GM21360 (cell line): ENCODE data around the gene ETFDH.
"Not testable (repeated sequence)": the region's sequence is repeated elsewhere in the genome, so short reads cannot be mapped to it uniquely, and the experiment has no call there.

Experiments used
- ATAC-seq: cut with Tn5 transposase; IDR thresholded peaks from one replicate; pipeline ENCODE4 v1.9.1; 2021; ENCODE audit warnings: mild to moderate bottlenecking, moderate library complexity; ENCODE audit not compliant: unreplicated experiment

Gene ETFDH

DNA sequence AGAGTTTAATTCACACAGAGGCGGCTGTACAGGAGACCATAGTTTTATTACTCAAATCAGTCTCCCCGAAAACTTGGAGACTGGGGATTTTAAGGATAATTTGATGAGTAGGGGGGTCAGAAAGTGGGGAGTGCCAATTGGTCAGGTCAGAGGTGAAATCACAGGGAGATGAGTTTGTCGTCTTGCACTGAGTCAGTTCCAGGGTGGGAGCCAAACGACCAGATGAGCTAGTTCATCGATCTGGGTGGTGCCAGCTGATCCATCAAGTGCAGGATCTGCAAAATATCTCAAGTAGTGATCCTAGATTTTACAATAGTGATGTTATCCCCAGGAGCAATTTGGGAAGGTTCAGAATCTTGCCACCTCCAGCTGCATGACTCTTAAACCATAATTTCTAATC, 4.0 kb downstream of the ETFDH start:
- no peak for ATAC-seq

DNA sequence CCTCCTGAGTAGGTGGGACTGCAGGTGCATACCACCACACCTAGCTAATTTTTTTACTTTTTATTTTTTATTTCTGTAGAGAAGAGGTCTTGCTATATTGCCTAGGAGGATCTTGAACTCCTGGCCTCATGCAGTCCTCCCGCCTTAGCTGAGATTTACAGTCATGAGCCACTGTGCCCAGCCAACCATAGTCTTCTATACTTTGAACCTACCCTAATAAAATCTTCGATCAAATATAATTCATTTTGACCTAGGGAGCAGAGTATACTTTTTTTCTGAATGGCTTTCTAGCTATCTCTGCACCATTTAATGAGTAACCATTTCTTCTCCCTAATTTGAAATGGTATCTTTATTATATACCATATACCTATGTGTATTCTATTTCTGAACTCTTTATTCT, 6.7 kb downstream of the ETFDH start:
- ATAC-seq, result no peak

DNA sequence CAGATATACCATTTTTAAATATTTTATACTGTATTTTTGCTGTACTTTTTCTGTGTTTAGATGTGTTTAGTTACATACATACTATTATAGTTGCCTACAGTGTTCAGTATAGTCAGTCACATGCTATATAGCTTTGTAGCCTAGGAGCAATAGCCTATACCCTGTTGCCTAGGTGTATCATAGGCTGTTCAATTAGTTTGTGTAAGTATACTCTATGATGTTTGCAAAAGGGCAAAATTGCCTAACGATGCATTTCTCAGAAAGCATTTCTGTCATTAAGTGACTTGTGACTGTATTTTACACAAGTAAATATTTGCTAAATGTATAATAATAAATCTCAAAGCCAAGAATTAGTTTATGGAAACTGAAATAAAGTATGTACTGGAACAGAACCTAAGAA, 9.5 kb downstream of the ETFDH start:
- no peak for ATAC-seq

DNA sequence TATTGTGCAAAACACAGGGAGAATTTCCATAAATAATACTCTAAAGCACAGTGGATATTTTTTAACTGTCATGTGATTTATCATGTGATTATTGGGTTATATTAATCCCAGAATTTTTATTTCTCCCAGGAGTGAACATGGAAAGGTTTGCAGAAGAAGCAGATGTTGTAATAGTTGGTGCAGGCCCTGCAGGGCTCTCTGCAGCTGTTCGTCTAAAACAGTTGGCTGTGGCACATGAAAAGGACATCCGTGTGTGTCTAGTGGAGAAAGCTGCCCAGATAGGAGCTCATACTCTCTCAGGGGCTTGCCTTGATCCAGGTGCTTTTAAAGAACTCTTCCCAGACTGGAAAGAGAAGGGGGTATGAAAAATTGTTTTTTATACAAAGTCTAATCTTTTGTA, 10.0 kb downstream of the ETFDH start:
- no peak for ATAC-seq

DNA sequence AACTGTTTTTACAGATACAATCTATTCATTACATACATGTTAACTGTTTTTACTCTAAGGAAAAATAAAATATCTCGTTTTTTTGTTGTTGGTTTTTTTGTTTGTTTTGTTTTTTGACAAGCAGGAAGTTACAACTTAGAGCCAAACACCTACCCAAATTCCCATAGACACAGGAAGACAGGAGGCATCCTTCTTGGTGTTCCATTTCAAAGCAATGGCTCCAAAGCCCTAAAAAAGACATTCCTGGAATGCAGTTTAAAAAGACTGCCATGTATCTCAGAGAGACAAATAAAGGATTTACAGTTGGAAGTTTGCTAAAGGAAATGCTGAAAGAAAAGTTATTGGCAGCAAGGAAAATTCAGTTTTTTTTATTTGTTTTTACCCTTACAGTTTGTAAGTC, 16.7 kb downstream of the ETFDH start:
- no peak for ATAC-seq

DNA sequence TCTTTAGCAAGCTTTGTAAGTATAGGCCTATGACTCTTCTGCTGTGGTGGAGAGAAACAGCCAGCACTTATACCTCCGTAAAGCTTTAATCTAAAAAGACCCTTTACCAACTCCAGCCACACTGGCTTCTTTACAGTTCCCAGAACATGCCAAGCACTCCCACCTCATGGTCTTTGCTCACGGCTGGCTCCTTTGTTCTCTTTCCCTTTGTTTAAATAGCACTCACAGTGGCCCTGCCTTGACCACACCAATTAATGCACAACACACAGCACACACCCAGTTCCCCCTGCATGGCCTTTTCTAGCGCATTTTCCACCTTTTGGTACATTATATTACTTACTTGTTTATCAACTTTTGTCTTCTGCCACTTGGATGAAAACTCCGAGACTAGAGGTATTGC, 32.2 kb downstream of the ETFDH start:
- no peak for ATAC-seq

DNA sequence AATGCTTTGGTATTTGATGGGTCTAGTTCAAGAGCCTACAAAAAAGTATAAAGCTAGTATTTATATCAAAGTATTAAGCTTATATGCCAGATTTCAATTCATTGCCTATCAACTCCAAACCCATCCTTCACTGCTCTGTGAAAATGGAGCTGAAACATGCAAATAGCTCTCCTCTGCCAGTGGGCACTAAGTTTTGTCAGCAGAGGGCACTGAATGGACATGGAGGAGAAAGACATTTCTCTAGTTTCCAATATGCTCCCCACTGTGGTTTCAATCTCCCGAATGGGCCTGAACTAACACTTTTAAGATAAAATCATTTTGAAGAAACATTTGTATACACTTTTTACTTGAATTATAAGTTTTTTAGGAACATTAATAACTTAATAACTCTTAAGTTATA, 38.7 kb downstream of the ETFDH start:
- ATAC-seq, result no peak

DNA sequence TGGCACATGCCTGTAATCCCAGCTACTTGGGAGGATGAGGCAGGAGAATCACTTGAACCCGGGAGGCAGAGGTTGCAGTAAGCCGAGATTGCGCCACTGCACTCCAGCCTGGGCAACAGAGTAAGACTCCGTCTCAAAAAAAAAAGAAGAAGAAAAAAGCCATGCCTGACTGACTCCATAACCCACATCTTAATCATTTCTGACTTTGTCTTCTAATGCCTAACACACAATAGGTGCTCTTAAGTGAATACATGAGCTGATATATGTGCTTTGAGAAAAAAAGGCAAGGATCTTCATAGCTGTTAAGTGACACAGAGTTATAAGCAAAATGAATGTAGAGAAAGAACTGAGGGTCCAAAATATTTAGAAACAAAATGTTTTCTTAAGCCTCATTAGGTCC, 40.5 kb downstream of the ETFDH start:
- ATAC-seq, result not testable (repeated sequence)

DNA sequence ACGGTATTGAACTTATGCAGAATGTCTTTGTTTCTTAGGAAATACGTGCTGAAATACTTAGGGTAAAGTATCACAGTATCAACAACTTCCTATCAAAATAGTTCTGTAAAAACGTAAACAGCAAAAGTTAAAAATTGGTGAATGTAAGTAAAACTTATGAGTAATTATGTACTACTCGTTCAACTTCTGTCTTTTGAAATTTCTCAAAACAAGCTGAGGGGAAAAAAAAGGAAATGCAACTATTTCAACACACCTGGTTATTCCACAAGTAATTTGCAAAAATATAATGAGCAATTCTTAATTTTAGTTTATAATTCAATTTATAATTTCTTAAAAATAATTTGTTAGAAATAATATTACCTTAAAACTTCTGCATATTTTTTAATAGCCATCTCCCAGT, 42.8 kb downstream of the ETFDH start:
- no peak for ATAC-seq

DNA sequence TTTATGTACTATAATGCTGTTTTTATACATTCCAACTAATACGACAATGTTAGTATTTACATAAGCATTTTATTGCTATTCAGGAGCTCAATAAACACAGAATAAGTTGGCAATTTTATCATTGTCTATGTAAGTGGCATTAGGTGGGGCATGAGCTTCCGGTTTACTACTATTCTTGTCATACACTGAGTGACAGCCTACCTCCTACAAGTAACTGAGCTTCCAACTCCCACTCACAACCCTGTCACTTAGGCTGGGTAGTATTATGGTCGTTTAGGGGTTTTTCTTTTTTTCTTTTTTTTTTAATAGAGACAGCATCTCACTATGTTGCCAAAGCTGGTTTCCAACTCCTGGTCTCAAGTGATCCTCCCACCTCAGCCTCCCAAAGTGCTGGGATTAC, 43.7 kb downstream of the ETFDH start:
- ATAC-seq, result no peak

DNA sequence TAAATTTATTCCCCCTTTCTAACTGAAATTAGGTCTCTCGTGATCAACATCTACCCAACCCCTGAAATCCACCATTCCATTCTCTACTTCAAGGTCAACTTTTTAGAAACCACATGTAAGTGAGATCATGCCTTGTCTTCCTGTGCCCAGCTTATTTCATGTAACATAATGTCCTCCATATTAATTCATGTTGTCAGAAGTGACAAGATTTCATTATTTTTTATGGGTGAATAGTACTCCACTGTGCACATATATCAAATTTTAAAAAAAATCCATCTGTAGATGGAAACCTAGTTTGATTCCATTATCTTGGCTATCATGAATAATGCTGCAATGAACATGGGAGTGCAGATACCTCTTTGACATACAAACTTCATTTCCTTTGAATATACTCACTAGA, 49.6 kb downstream of the ETFDH start:
- ATAC-seq, result no peak

DNA sequence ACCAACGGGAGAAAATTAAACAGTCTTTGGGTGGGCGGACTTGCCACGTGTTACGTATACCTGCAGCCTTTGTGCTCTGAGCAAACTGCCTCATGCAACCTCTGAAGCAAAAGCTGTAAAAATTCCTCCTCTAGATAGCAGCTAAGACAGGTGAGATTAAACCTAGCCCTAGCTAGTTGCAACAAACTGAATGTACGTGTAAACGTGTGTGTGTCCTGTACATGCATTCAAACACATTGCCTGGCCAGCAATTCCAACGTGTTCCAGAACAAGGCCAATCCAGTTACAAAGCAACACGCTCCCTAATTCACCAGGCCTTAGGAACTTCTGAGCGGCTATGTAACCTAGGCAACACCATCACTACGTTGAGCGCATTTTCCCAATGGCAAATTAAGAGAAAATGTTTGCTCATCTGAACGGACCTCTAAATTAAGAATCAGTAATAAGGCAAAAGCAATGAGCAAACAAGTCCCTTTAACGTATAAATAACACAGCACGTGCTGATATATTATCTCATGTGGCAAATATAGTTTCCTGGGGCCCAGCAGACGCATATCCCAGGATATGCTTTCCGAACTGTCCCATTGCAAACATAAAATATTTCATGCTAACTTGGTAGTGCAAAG, 50.3 kb downstream of the ETFDH start:
- ATAC-seq, result peak; percentile 26

DNA sequence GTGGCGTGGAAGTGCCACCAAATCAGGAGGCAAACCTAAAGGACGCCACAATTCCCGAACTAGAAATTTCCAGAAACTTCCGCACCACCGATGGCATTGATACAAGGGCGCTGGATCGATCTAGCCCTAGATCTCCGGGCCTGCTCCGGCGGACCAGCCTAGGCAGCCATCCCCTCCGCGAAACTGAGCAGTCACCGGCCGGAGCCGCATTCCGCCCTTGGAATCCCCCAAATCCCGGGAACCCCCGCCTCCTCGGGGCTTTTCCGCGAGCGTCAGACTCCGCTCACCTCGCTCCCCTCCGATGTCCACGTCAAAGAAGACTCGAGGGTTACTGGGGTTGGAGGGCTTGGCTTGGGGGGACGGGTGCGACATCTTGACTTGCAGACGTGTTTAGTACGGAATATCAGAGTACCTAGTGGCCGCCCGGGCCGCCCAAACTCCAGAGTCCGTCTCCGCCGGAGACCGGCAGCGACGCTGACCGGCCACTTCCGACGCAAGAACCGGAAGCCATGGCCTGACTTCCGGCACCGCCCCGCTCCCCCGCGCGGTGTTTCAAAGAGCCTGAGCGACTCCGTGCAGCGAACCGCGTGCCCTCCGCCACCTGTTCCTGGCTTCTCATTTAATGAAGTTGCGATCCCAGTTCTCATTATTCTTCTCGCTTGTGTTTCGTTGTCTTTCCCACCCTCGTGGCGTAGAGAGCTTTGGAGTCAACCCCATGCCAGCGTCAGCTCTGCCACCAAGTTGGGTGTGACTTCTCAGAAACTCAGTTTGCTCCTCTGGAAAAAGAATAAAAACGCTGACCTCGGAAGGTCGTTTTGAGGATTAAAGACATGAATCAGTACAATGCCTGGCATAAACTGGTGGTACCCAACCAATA, 51.1 kb downstream of the ETFDH start, which contains the start of gene PPID:
Gene PPID (minus strand): TSS at position 480 of the 877 bp plus-strand sequence. CDS start 108 bp downstream, at position 372.
- ATAC-seq, result peak; percentile 98

DNA sequence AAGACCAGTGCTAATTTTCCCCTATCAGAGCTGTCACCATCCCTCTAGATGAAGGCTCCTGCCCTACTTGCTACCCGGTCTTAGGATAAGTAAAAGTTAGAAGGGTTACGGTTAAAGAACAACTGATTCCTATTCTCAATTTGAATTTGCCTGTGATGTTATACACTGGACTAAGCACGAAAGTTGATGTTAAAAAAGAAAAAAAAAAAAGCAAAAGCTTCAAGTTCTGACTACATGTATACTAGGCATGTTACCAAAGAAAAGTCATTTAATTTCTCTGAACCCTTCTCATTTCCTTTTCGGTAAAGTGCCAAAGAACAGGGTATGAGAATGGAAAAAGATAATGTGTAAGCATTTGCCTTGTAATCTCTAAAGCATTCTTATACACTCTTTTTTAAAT, 52.5 kb downstream of the ETFDH start:
- ATAC-seq, result no peak

DNA sequence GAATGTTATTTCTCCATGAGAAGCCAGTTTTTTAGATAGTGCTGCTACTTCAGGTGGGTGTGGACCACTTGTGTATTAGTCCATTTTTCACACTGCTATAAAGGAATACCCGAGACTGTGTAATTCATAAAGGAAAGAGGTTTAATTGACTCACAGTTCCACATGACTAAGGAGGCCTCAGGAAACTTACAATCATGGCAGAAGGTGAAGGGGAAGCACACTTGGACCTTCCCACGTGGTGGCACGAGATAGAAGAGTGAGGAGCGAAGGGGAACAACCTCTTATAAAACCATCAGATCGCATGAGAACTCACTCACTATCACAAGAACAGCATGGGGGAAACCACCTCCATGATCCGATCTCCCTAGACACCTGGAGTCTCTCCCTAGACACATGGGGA, 54.5 kb downstream of the ETFDH start:
- ATAC-seq, result no peak

DNA sequence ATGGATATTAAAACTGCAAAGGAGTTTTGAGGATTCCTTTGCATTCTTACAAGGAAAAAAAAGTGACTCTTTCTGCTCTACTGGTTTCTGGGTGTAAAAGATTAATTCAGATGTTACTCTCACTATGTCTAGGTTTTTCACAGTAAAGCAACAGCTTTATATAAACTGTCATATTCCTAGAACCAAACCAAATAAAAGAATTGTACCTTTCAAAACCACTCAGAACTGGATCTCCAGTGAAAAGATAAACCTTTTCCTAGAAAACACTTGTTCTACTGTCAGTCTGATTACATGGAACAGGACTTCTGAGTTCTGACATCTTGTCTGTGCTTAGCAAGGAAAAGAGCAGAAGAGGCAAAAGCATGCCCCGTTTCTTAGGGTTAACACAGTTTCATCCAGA, 56.1 kb downstream of the ETFDH start:
- ATAC-seq, result no peak

DNA sequence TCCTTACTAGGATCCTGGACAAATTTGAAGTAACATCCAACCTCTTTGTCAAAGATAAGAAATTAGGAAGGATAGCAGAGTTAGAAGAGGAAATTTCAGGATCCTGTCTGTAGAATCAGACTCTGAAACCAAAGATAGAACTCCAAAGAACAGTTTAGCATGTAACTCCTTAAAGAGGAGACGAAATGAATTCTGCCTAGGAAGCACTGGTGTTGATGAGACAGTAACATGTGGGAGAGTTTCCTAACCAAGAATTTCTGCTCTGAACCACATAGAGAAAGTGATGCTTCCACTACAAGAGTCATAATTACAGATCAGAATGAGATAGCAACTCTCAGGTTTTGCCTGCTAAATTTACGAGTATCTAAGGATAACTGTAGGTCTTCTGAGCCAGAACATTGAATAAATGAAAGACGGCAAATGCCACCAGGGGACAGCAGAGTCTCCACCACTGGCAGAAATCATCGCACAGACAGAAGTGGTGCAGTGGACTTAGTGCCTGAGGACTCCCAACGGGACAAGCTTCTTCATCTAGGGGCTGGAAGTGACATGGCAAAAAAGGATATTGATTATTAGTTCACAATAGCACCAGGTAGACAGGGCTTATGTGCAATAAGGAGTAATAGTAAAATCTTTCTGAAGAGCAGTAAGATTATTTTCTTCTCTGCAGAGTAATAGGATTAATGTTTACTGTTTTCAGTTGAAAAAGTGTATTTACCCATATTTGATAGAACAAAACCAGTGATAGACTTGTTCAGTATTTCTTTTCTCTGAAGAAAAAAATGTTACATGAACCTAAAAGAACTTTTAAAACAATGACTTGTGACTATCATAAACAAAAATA, 57.8 kb downstream of the ETFDH start:
- peak; percentile 73 for ATAC-seq

DNA sequence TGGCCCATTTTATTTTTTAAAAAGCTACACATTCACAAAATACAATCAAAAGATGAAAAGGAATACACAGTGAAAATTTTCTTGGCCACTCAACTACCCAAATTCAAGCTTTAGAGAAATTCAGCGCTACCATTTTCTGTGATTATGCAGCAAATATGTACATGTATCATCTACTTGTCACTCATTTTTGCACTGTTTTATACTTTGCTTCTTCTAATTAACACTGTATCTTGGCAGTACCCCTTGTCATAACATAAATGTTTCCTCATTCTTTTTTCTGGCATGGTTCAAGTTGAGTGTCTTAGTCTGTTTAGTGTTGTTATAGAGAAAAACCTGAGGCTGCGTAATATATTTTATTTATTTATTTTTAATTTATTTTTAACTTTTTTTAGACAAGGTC, 66.8 kb downstream of the ETFDH start:
- no peak for ATAC-seq

DNA sequence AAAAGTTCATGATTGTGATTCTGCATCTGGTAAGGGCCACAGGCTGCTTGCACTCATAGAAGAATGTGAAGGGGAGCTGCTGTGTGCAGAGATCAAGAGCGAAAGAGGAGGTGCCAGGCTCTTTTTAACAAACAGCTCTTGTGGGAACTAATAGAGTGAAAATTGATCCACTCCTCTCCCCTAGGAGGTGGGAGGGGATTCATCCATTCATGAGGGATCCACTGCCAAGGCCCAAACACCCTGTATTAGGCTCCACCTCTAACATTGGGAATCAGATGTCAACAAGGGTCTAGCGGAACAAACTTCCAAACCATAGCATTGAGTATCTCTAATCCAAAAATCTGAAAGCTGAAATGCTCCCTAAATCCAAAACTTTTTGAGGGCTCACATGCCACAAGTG, 67.5 kb downstream of the ETFDH start:
- no peak for ATAC-seq

DNA sequence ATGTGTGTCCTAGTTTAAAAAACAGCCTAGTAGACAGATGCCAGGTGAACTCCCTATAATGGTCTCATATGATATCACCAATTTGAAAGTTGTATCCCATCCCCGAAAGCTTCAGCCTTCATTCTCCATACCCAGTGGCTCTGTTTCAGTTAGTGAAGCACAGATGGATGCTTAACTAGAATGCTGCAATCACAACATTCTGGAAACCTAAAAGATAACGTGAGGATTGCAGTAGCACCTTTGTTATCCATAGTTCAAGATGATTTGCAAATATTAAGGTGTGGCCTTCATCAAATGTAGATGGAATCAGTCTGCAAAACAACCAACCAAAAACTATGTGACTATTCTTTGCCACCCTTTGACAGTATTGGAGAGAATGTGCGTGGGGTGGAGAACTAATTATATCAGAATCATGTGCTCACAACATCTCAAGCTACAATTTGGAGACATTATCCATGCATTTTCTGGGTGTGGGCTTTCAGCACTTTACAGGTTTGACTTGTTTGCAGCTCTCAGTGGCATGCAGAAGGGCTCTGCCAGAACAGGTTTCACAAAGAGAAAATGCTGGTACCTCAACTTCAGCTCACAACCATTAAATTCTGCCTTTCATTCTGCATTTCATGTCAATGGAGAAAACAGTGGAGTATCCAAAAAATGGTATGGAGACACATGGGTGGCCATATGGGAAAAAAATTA, 69.4 kb downstream of the ETFDH start:
- ATAC-seq, result no peak

DNA sequence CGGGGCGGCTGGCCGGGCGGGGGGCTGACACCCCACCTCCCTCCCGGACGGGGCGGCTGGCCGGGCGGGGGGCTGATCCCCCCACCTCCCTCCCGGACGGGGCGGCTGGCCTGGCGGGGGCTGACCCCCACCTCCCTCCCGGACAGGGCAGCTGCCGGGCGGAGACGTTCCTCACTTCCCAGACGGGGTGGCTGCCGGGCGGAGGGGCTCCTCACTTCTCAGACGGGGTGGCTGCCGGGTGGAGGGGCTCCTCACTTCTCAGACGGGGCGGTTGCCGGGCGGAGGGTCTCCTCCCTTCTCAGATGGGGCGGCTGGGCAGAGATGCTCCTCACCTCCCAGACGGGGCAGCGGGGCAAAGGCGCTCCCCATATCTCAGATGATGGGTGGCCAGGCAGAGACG, 74.4 kb downstream of the ETFDH start:
- ATAC-seq, result not testable (repeated sequence)
